PFSK-1 (cell line): ENCODE results near the gene MSRB1.

ENCODE experiments used
- POLR2AphosphoS5 ChIP-seq: IDR thresholded peaks from 2 replicates; pipeline ENCODE4 v1.6.1; 2012; ENCODE audit warnings: low read depth, mild to moderate bottlenecking, control low read depth, low read length, moderate library complexity
- REST ChIP-seq, 2 experiments: IDR thresholded peaks; 2 replicates each; pipeline versions ENCODE4 v1.6.1 to v1.8.0; 2011 to 2012; ENCODE audit warnings: low read depth in 2 of 2, low read length in 2 of 2, control low read depth in 1 of 2, inconsistent platforms in 1 of 2, mild to moderate bottlenecking in 1 of 2, moderate library complexity in 1 of 2; ENCODE audit not compliant: insufficient read depth in 1 of 2

GRCh38 chr16:1940273-1941161 is 2.5 kb downstream of the MSRB1 start:
- TF ChIP-seq REST (IDR thresholded peaks at IDR 0.05; ENCODE audit: insufficient read depth in 1 of 2, low read depth in 2 of 2, low read length in 2 of 2), result no peak
- TF ChIP-seq POLR2AphosphoS5, result no peak
